CD4-positive, alpha-beta T cell treated with Interleukin-17A for 1 hour (primary cell): ENCODE data around the gene CNTNAP2.
"Not testable (repeated sequence)": the region's sequence is repeated elsewhere in the genome, so short reads cannot be mapped to it uniquely, and the experiment has no call there.

ENCODE experiments used
- DNase-seq: peaks from one replicate; pipeline ENCODE4 v3.0.0-alpha.2; 2020

The CNTNAP2 gene

GRCh38 chr7:148261996-148262688, 2145.5 kb downstream of the CNTNAP2 start:
- DNase-seq: no peak

GRCh38 chr7:148262721-148263229, 2146.2 kb downstream of the CNTNAP2 start:
- DNase-seq: peak; percentile 54

DNA sequence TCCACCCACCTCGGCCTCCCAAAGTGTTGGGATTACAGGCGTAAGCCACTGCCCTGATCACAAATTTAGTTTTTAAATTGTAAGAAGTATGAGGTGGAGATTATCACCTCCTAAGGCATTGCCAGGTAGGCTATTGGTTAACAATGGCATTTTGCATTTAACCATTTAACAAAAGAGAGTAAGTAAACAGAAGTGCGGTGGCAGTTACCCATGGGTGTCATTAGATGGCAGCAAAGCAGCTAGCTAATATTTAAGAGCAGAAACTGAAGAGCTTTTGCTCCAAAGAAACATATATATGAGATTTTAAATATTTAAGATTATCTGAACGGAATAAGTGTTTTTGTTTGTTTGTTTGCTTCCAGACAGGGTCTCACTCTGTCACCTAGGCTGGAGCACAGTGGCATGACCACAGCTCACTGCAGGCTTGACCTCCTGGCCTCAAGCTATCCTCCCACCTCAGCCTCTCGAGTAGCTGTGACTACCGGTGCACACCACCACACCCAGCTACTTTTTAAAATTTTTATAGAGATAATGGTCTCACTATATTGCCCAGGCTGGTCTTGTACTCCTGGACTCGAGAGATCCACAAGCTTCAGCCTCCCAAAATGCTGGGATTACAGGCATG, 2148.4 kb downstream of the CNTNAP2 start:
- DNase-seq: no peak

DNA sequence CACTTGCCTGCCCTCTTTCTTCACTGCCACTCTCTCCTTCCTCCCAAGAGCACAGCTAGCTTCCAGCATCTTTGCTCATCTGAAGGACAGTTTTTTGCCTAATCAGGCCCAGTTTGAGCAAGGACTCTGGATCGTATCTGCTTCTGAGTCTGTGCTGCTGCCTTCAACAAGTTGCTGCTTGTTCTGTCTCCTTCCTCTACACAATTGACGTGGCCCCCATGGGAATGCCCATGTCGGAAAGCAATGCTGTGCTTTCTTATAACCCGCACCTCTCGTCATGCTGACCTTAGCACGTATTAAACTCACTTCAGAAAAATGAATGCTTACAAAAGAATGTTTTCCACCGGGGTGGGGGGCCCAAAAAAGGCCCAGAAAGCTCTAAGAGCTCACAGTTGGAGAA, 2149.3 kb downstream of the CNTNAP2 start:
- no peak for DNase-seq

- DNase-seq: no peak
Measured at GRCh38 chr7:148266795-148267194, 2150.2 kb downstream of the CNTNAP2 start.

DNA sequence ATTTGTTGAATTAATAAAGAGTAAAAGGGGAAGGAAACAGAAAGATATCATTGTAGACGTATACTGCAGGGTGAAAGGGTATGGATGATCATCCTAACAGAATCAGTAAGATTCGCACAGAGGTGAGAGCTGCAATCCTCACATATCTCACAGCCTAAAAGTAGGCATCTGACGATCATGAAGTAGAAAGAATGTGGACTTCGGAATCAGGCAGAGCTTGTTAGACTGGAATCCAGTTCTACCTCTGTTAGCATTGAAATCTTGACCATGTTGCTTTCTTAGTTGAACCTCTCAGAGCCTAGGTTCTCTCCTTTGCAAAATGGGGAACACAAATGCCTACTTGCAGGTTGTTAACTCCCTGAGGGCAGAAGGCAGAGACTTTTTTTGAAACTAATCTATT, 2154.0 kb downstream of the CNTNAP2 start:
- DNase-seq: no peak

DNA sequence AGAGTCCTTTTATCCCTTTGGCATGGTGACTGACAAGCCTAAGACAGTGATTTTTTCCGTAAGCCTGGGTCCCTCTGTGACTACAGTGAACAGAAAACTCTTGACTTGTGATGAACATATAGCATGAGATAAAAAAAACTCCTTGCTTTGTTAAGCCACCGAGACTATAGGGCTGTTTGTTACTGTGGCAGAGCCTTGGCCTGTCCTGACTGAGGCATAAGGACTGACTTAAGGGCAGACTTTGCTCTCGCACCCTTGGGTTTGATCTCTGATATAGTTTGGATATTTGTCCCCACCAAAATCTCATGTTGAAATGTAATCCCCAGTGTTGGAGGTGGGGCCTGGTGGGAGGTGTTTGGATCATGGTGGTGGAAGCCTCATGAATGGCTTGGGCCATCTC, 2157.5 kb downstream of the CNTNAP2 start:
- DNase-seq: no peak

DNA sequence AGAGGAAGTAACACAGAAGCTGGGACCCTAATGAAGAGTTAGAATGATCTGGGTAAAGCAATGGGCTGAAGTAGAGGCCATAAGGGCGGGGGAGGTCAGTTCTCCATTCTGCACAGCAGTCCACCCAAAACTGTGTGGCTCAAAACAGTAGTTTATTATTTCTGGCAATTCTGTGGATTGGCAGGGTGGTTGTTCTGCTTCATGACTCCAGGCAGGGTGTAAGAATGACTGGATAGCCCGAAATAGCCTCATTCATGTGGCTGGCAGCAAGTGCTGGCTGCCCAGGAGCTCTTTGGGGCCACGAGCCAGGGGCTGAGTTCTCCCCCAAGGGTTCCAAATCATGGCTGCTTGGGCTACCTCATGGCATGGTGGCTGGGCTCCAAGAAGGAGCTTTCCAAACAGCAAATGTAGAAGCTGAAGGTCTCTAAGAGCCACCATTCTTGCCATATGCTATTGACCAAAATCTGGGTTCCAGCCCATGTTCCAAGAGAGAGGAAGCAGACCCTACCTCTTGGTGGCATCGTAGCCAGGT, 2158.8 kb downstream of the CNTNAP2 start:
- no peak for DNase-seq

GRCh38 chr7:148276314-148277041, 2159.9 kb downstream of the CNTNAP2 start:
- DNase-seq: no peak

- no peak for DNase-seq
Measured at GRCh38 chr7:148277042-148277660, 2160.6 kb downstream of the CNTNAP2 start.

DNA sequence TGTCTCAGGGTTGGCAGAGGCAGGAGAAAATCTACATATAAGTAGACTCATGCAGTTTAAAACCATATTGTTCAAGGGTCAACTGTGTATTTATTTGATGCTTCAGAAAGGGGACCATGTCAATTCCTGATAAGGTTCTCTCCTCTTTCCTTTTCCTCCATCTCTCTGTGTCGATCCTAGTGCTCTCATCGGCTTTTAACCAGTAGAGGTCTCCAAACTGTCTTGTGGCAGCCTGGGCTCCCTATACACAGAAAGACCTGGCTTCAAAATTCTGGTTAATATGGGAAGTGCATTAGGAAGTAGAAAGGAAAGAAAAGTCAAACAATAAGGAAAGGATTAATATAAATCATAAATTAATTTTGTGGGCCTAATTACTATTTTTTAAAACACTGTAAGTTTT, 2169.5 kb downstream of the CNTNAP2 start:
- no peak for DNase-seq

DNA sequence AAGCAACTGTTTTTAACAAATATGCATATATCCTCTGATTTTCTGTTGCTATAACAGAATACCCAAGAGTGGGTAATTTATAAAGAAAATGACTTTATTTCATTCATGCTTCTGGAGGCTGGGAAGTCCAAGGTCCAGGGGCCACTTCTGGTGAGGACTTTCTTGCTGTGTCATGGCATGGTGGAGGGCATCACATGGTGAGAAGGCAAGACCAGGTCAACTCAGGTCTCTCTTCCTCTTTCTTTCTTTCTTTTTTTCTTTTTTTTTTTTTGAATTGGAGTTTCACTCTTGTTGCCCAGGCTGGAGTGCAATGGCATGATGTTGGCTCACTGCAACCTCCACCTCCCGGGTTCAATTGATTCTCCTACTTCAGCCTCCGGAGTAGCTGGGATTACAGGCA, 2170.9 kb downstream of the CNTNAP2 start:
- no peak for DNase-seq

DNA sequence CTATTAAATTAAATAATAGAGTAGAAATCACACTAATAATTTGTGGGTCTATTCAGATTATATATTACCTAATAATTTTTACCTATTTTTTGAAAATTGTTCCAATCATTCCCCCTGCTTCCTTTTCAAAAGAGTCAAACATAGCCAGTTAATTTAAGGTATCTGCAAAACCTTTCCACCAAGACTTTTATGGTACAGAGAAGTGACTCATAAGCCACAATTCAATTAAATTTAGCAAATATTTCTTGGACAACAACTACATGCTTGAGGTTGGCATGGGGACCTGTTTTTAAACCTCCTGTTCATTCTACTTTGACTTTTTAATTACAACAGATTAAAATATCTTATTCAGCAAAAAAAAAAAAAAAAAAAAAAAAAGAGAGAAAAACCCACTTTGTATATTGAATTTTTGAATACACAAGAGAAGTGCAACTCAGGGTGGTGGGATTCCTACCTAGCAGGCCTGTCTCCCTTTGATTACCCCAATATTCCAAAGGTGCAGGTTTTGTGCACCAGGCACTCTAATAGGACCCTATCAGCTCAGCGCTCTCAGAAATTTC, 2172.1 kb downstream of the CNTNAP2 start:
- DNase-seq: no peak

GRCh38 chr7:148289630-148290029, 2173.0 kb downstream of the CNTNAP2 start:
- DNase-seq: no peak

DNA sequence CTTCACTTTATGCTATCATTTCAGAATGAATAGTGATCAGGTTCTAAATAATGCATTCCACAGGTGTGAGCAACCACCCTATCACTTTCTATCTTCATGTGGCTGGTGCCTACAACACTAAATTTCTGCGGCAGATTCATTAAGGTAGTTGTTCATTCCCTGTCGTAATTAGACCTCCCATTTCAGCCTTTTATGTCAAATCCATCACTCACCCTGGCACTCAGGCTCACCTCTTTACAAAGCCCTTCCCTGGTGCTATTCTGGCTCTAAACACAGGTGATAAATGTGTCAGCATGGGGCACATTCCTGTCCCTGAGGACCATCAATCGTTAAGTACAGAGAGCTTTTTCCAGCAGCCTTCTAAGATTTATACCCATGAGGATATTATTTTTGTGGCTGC, 2173.9 kb downstream of the CNTNAP2 start:
- no peak for DNase-seq

DNA sequence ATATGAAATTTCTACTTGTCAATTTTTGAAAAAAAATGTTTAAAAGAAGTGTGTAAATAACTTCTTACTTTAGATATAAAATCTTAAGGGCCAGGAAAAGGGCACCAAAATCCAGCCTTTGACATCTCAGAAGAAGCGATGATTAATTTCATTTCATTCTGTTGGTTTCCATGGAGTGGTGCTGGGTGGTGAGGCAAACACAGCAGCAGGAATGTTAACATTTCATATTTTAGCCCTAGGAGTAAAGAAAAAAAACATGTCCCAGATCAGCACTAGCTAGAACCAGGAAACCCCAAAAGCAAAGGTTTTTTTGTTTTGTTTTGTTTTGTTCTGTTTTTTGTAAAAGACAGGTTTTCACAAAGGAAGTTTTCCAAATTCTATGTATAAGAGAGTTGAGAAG, 2175.2 kb downstream of the CNTNAP2 start:
- no peak for DNase-seq

- DNase-seq: no peak
Measured at GRCh38 chr7:148296994-148297644, 2180.5 kb downstream of the CNTNAP2 start.

DNA sequence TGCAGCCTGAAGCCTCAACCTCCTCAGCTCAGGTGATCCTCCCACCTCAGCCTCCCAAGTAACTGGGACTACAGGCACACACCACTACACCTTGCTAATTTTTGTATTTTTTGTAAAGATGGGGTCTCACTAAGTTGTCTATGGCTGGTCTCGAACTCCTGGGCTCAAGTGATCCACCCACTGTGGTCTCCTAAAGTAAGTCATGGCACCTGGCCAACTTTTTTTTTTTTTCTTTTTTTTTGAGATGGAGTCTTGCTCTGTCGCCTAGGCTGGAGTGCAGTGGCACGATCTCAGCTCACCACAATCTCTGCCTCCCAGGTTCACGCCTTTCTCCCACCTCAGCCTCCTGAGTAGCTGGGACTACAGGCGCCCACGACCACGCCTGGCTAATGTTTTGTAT, 2182.2 kb downstream of the CNTNAP2 start:
- not testable (repeated sequence) for DNase-seq

DNA sequence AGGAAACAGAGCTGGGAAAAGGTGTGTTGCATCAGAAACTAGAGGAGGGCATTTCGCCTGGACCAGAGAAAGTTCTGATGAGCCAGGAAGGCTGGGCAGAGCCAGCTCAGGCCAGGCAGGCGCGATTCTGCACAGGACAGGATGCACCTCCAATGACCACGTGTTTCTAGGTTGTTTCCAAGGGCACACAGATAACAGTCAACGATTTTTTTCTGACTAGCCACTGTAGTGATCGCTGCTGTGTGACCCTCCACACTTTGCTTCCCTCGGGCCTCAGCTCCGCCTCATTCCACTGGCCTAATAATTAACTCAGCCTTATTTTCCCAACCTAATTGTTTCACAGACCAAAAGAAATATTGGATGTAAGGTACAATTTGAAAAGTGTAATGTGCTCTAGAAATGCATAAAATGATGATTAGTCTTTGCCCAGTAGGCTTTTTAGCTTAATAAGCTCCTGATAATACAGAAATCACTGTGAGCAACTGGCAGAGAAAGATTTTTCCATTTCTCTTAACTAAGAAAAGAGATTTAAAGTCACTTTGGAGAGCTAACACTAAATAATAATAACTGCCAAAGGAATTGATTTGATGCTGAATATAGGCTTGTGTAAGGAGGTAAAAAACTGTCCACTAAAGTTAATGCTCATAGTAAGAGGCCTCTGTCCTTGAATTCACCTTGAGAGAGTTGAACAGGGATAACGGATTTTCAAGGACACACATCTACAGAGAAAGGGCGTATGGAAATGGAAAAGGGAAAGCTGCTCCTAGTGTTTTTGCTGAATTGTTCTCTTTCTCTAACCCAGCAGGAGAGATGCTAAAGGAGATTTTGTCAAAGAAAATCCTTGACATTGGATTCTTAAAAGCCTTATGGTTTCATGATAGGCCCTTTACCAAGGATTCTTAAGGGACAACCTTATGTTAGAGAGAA, 2183.0 kb downstream of the CNTNAP2 start:
- no peak for DNase-seq

DNA sequence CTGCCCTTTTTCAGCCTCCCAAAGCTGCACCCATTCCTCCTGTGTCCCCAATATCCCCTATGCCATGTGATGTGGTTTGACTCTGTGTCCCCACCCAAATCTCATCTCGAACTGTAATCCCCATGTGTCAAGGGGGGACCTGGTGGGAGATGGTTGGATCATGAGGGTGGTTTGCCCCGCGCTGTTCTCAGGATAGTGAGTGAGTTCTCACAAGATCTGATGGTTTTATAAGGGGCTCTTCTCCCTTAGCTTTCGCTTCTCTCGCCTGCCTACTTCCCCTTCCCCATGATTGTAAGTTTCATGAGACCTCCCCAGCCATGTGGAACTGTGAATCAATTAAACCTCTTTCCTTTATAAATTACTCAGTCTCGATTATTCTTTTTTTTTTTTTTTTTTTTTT, 2185.8 kb downstream of the CNTNAP2 start:
- DNase-seq: not testable (repeated sequence)
